KMS-11 (cell line): ENCODE results near the gene ITPR2.

ENCODE experiments used
- H2AFZ ChIP-seq: fragments of 200-600 bp; sonication (generic); 2 replicates; pipeline ENCODE4 v1.6.1; 2016; ENCODE audit warnings: antibody characterized with exemption, mixed run types, low read depth
- H3K27ac ChIP-seq: fragments of 200-600 bp; sonication (generic); 2 replicates; pipeline ENCODE4 v1.6.1; 2016; ENCODE audit warnings: mild to moderate bottlenecking, mixed run types
- H3K27me3 ChIP-seq: fragments of 200-600 bp; sonication (generic); 2 replicates; pipeline ENCODE4 v1.6.1; 2017; ENCODE audit warnings: mild to moderate bottlenecking, low read depth, mixed run types, moderate library complexity; ENCODE audit not compliant: insufficient read depth
- H3K36me3 ChIP-seq: fragments of 200-600 bp; sonication (generic); 2 replicates; pipeline ENCODE4 v1.6.1; 2017; ENCODE audit warnings: mild to moderate bottlenecking, mixed run types; ENCODE audit not compliant: insufficient read depth
- H3K4me1 ChIP-seq: fragments of 200-600 bp; sonication (generic); 2 replicates; pipeline ENCODE4 v1.6.1; 2016; ENCODE audit warnings: mild to moderate bottlenecking, low read depth, mixed run types; ENCODE audit not compliant: poor library complexity, severe bottlenecking
- H3K4me2 ChIP-seq: fragments of 200-600 bp; sonication (generic); 2 replicates; pipeline ENCODE4 v1.7.0; 2016; ENCODE audit warnings: mild to moderate bottlenecking, mixed run types
- H3K4me3 ChIP-seq: fragments of 200-600 bp; sonication (generic); IDR thresholded peaks from 2 replicates; pipeline ENCODE4 v1.6.1; 2017; ENCODE audit warnings: low read depth, low read length, mixed read lengths; ENCODE audit not compliant: insufficient read depth
- H3K79me2 ChIP-seq: fragments of 200-600 bp; sonication (generic); 2 replicates; pipeline ENCODE4 v1.6.1; 2016; ENCODE audit warnings: low read depth, mixed run types; ENCODE audit not compliant: insufficient read depth
- H3K9ac ChIP-seq: fragments of 200-600 bp; sonication (generic); 2 replicates; pipeline ENCODE4 v1.6.1; 2016; ENCODE audit warnings: mild to moderate bottlenecking, mixed run types
- H4K20me1 ChIP-seq: fragments of 200-600 bp; sonication (generic); 2 replicates; pipeline ENCODE4 v1.6.1; 2016; ENCODE audit warnings: mild to moderate bottlenecking, mixed run types; ENCODE audit not compliant: insufficient read depth
- CTCF ChIP-seq: fragments of 200-600 bp; sonication (generic); conservative IDR thresholded peaks from 2 replicates; pipeline ENCODE4 v1.6.1; 2017; ENCODE audit warnings: low read depth, mild to moderate bottlenecking, antibody characterized with exemption, low read length, moderate library complexity, mixed read lengths

The ITPR2 gene

GRCh38 chr12:26340649-26341048, 492.3 kb downstream of the ITPR2 start:
- no peaks in the 10 kb centered on the region for H3K79me2 ChIP-seq
- no peak overlapping the region for H3K9ac ChIP-seq
- no peaks in the 10 kb centered on the region for H4K20me1 ChIP-seq
- TF ChIP-seq CTCF: no peak
- H3K36me3 ChIP-seq: no peaks in the 10 kb centered on the region
- H3K4me1 ChIP-seq: no peaks in the 10 kb centered on the region
- H3K27ac ChIP-seq: no peak overlapping the region
- H2AFZ ChIP-seq: no peak overlapping the region
- no peaks in the 10 kb centered on the region for H3K27me3 ChIP-seq
- no peak overlapping the region for H3K4me3 ChIP-seq
- no peak overlapping the region for H3K4me2 ChIP-seq

- Histone ChIP-seq H4K20me1 (no peaks in the 10 kb centered on the region), H3K4me2 (no peak overlapping the region), H3K4me1 (no peaks in the 10 kb centered on the region), H3K36me3 (no peaks in the 10 kb centered on the region), H3K9ac (no peak overlapping the region), H3K79me2 (no peaks in the 10 kb centered on the region), H3K27ac (no peak overlapping the region), H2AFZ (no peak overlapping the region), H3K27me3 (no peaks in the 10 kb centered on the region), H3K4me3 (no peak overlapping the region)
- TF ChIP-seq CTCF: no peak
Measured at GRCh38 chr12:26339976-26340375, 493.0 kb downstream of the ITPR2 start.

- Histone ChIP-seq H3K9ac (no peak overlapping the region), H3K4me3 (no peak overlapping the region), H3K36me3 (no peaks in the 10 kb centered on the region), H3K79me2 (no peaks in the 10 kb centered on the region), H4K20me1 (no peaks in the 10 kb centered on the region), H3K4me2 (no peak overlapping the region), H2AFZ (no peak overlapping the region), H3K27ac (no peak overlapping the region), H3K27me3 (no peaks in the 10 kb centered on the region), H3K4me1 (no peaks in the 10 kb centered on the region)
- no peak for TF ChIP-seq CTCF
Measured at GRCh38 chr12:26338586-26339572, 494.1 kb downstream of the ITPR2 start.

GRCh38 chr12:26335651-26336050, 497.3 kb downstream of the ITPR2 start:
- TF ChIP-seq CTCF: no peak
- H4K20me1 ChIP-seq: no peaks in the 10 kb centered on the region
- no peaks in the 10 kb centered on the region for H3K4me1 ChIP-seq
- no peak overlapping the region for H2AFZ ChIP-seq
- no peak overlapping the region for H3K4me3 ChIP-seq
- H3K9ac ChIP-seq: no peak overlapping the region
- H3K27ac ChIP-seq: no peak overlapping the region
- no peaks in the 10 kb centered on the region for H3K27me3 ChIP-seq
- H3K79me2 ChIP-seq: no peaks in the 10 kb centered on the region
- H3K36me3 ChIP-seq: no peaks in the 10 kb centered on the region
- H3K4me2 ChIP-seq: no peak overlapping the region
